Measurements from ENCODE around the gene SERPINA1. TPM values are rescaled to one million over a fixed set of nuclear protein-coding genes. Genes with fewer than 3 reads are reported as not detected.

SERPINA1 gene
- total RNA-seq, 1 experiment from 2014 or later: 9.1 TPM

DNA sequence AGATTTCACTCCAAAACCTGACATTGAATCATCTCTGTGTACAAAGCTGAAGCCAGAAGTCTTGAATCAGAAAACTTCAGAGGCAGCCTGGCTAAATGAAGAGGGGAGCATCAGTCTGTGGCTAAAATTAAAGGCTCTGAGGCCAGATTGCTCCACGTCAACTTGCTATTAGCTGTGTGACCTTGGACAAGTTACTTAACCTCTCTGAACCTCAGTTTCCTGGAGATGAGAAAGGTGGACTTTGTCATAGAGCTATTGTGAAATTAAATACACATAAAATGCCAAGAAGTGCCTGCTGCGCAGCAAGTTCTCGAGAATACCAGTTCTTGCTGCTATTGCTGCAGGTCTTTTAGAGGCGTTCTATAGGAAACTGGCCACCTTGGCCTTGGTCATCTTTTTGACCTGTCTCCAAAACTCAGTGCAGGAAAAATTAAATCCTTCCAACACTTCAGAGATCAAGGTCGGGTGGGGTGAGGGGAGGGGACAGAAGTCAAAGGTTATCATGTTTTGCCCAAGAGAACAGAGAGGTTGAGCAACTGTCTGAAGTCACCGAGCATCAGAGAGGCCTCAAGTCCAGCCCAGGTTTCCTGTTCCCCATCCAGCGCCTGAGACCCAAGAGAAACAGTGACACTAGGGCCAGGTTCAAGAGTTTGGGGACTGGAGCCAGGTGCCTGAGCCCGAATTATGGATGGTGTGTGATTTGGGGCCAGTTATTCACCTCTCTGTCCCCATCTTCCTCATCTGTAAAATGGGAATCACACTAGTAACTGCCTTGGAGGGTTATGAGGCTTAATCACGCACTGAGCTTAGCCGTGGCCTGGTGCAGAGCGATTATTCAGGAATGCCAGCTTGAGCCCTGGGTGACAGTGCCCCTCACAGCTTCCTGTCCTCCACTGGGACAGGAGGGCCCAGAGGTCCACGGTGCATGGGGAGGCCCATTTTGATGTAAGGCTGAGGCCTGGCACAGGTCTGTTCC is 1.1 kb downstream of the SERPINA1 start:
- ChIA-PET POLR2A (no interaction called here), RAD21 (ENCODE audit: low non-redundant PET in 1 of 2, low total read pairs in 2 of 2, uncharacterized antibody in 2 of 2, unreplicated experiment in 2 of 2) (no interaction called here), CTCF (interaction anchor here (1.3 kb wide), 1 partner anchor 14 kb away, joined by 3 read pairs; no protein-coding TSS in a partner anchor)
- DNase-seq (ENCODE audit: low read depth, low spot score) (no peak), ATAC-seq (no peak)
- Histone ChIP-seq H3K79me2 (ENCODE audit: insufficient read depth, low read length) (no peaks in the 10 kb centered on the region), H3K36me3 (ENCODE audit: control insufficient read depth in 1 of 2, insufficient read depth in 2 of 2, low read length in 2 of 2) (no peaks in the 10 kb centered on the region), H3K27ac (ENCODE audit: low read depth, low read length) (no peak overlapping the region), H3K4me3 (replicated peaks in 1 of 2; ENCODE audit: low read depth in 1 of 2, low read length in 2 of 2) (no peak overlapping the region), H2AFZ (ENCODE audit: low read depth, low read length, poor library complexity, severe bottlenecking) (no peak overlapping the region), H3K9ac (ENCODE audit: low read length) (no peak overlapping the region), H3K4me1 (ENCODE audit: control insufficient read depth in 1 of 2, insufficient read depth in 2 of 2, low read length in 2 of 2) (peaks cover 10 to 27% of the 10 kb centered on the region in 2 experiments), H3K27me3 (ENCODE audit: insufficient read depth, low read length) (no peaks in the 10 kb centered on the region), H3K9me3 (ENCODE audit: control insufficient read depth in 1 of 2, insufficient read depth in 1 of 2, low read depth in 1 of 2, low read length in 2 of 2) (no peaks in the 10 kb centered on the region), H3K9me2 (ENCODE audit: insufficient read depth) (no peaks in the 10 kb centered on the region), H4K20me1 (ENCODE audit: insufficient read depth) (no peaks in the 10 kb centered on the region), H3K4me2 (ENCODE audit: low read length) (no peak overlapping the region)
- BruUV-seq (replicated peaks): no TSS peak
- intact Hi-C loops (cut with micrococcal nuclease): no loop called here
- TF ChIP-seq CEBPB (IDR thresholded peaks at IDR 0.05; ENCODE audit: low read depth) (no peak), CTCF (IDR thresholded peaks at IDR 0.05 in 2 of 3, conservative IDR thresholded peaks at IDR 0.05 in 1 of 3; ENCODE audit: borderline replicate concordance in 1 of 3, insufficient read depth in 1 of 3, low read depth in 2 of 3, low read length in 2 of 3) (no peak), FOSL1 (IDR thresholded peaks at IDR 0.05; ENCODE audit: low read depth) (no peak), SRF (IDR thresholded peaks at IDR 0.05; ENCODE audit: low read depth) (no peak), EZH2 (IDR thresholded peaks at IDR 0.05) (no peak)

Measured in HCT116 (cell line).